Endothelial cell of umbilical vein (primary cell): ENCODE results near the gene NIPBL. TPM values are rescaled to one million over a fixed set of nuclear protein-coding genes. Genes with fewer than 3 reads are reported as not detected.

Experiments
- BruUV-seq: library from RNA; stranded (reverse); fragments of 400-500 nt; replicated peaks from 2 replicates; lab custom pipeline; 2021; lab: Mats Ljungman, UMichigan
- CTCF ChIA-PET: fragments of 300-600, 350-600 bp; sonication (Branson Sonifier 250); formaldehyde crosslinking; loops from one replicate; lab custom pipeline; 2021; ENCODE audit warnings: antibody characterized with exemption, inconsistent platforms; lab: Charles Lee
- POLR2A ChIA-PET: fragments of 300-600, 350-600 bp; sonication (Branson Sonifier 250); formaldehyde crosslinking; loops from one replicate; lab custom pipeline; 2021; ENCODE audit warnings: antibody characterized with exemption, inconsistent platforms; lab: Charles Lee
- DNase-seq: peaks from one replicate; pipeline ENCODE4 v3.0.0-alpha.2; 2011; ENCODE audit warnings: low read depth, low spot score
- FAIRE-seq: peaks from 2 replicates; lab custom pipeline; 2011; peaks lifted over from hg19 to GRCh38; lab: Jason Lieb, UNC
- H2AFZ ChIP-seq: 2 replicates; pipeline ENCODE4 v1.6.0; 2012; ENCODE audit warnings: low read depth, low read length, control low read depth, inconsistent platforms
- H3K27ac ChIP-seq: 2 replicates; pipeline ENCODE4 v1.5.1; 2011; ENCODE audit warnings: low read depth, mild to moderate bottlenecking, control low read depth, low read length, moderate library complexity; ENCODE audit not compliant: insufficient read depth
- H3K27me3 ChIP-seq, 2 experiments: 2 replicates each; pipeline versions ENCODE4 v1.6.0 to v1.6.1; 2011; ENCODE audit warnings: low read length in 2 of 2, mixed read lengths in 1 of 2; ENCODE audit not compliant: control insufficient read depth in 2 of 2, insufficient read depth in 2 of 2
- H3K36me3 ChIP-seq, 2 experiments: 2 replicates in 1 of 2; 3 replicates in 1 of 2; pipeline ENCODE4 v1.5.1; 2011; ENCODE audit warnings: low read length in 2 of 2, mild to moderate bottlenecking in 1 of 2, moderate library complexity in 1 of 2; ENCODE audit not compliant: control insufficient read depth in 2 of 2, insufficient read depth in 2 of 2; ENCODE audit errors: extremely low read depth in 1 of 2
- H3K4me1 ChIP-seq: 3 replicates; pipeline ENCODE4 v1.5.1; 2011; ENCODE audit warnings: mild to moderate bottlenecking, low read length; ENCODE audit not compliant: control insufficient read depth, insufficient read depth; ENCODE audit errors: extremely low read depth
- H3K4me2 ChIP-seq: 2 replicates; pipeline ENCODE4 v1.6.1; 2011; ENCODE audit warnings: low read length, control low read depth, mixed read lengths; ENCODE audit not compliant: insufficient read depth
- H3K4me3 ChIP-seq, 3 experiments: fragments of 200-600 bp in 1 of 3; sonication (generic), shearing (Covaris generic) in 1 of 3; replicated peaks in 1 of 3; 2 replicates each; pipeline ENCODE4 v1.5.1; 2011 to 2016; ENCODE audit warnings: control low read depth in 3 of 3, low read length in 3 of 3, mild to moderate bottlenecking in 2 of 3, inconsistent platforms in 1 of 3, low read depth in 1 of 3, moderate library complexity in 1 of 3; ENCODE audit not compliant: insufficient read depth in 1 of 3
- H3K79me2 ChIP-seq: 2 replicates; pipeline ENCODE4 v1.6.0; 2012; ENCODE audit warnings: low read length, inconsistent platforms; ENCODE audit not compliant: control insufficient read depth, insufficient read depth
- H3K9ac ChIP-seq: replicated peaks from 2 replicates; pipeline ENCODE3; 2011; ENCODE audit warnings: low read length, control low read depth; ENCODE audit not compliant: insufficient read depth; ENCODE audit errors: extremely low read depth
- H3K9me1 ChIP-seq: replicated peaks from 3 replicates; pipeline ENCODE4 v1.6.0; 2011; ENCODE audit warnings: mild to moderate bottlenecking, low read length; ENCODE audit not compliant: control insufficient read depth, insufficient read depth; ENCODE audit errors: extremely low read depth
- H3K9me3 ChIP-seq: replicated peaks from 2 replicates; pipeline ENCODE4 v1.5.1; 2012; ENCODE audit warnings: low read length, inconsistent platforms; ENCODE audit not compliant: control insufficient read depth, insufficient read depth
- H4K20me1 ChIP-seq: replicated peaks from 2 replicates; pipeline ENCODE3; 2011; ENCODE audit warnings: mild to moderate bottlenecking, low read length; ENCODE audit not compliant: control insufficient read depth, insufficient read depth; ENCODE audit errors: extremely low read depth
- CTCF ChIP-seq, 2 donors: IDR thresholded peaks; 1 replicate in 1 of 2; 2 replicates in 1 of 2; pipeline ENCODE4 v1.5.1; 2011; ENCODE audit warnings: low read length in 2 of 2, mild to moderate bottlenecking in 2 of 2, moderate library complexity in 2 of 2, control low read depth in 1 of 2, inconsistent platforms in 1 of 2, low read depth in 1 of 2; ENCODE audit not compliant: insufficient read depth in 1 of 2; ENCODE audit errors: extremely low read depth in 1 of 2
- EZH2 ChIP-seq: IDR thresholded peaks from 2 replicates; pipeline ENCODE4 v1.6.1; 2012; ENCODE audit warnings: borderline replicate concordance, low read depth, mild to moderate bottlenecking, moderate library complexity, low read length, inconsistent platforms; ENCODE audit not compliant: severe bottlenecking
- FOS ChIP-seq: IDR thresholded peaks from 2 replicates; pipeline ENCODE4 v1.6.1; 2011; ENCODE audit warnings: mild to moderate bottlenecking, low read length, moderate library complexity, borderline replicate concordance; ENCODE audit not compliant: insufficient read depth
- GATA2 ChIP-seq: IDR thresholded peaks from 2 replicates; pipeline ENCODE4 v1.7.0; 2011; ENCODE audit warnings: low read depth, mild to moderate bottlenecking, moderate library complexity, mixed read lengths, low read length; ENCODE audit not compliant: insufficient read length, insufficient read depth
- JUN ChIP-seq: IDR thresholded peaks from 2 replicates; pipeline ENCODE4 v1.6.1; 2011; ENCODE audit warnings: borderline replicate concordance, low read depth; ENCODE audit not compliant: insufficient read length, insufficient read depth
- MAX ChIP-seq: IDR thresholded peaks from 2 replicates; pipeline ENCODE4 v1.6.1; 2011; ENCODE audit not compliant: insufficient read depth, insufficient read length
- MYC ChIP-seq: IDR thresholded peaks from one replicate; pipeline ENCODE4 v1.6.1; 2011; ENCODE audit warnings: mild to moderate bottlenecking, low read depth, low read length
- POLR2A ChIP-seq: IDR thresholded peaks from 2 replicates; pipeline ENCODE4 v1.6.1; 2012; ENCODE audit warnings: low read depth, mild to moderate bottlenecking, control low read depth, low read length
- POLR2AphosphoS5 ChIP-seq: IDR thresholded peaks from 2 replicates; pipeline ENCODE4 v1.6.1; 2012; ENCODE audit warnings: low read depth, mild to moderate bottlenecking, control low read depth, low read length, moderate library complexity; ENCODE audit not compliant: insufficient read depth
- dilution Hi-C: fragments of 300-500 bp; cut with MboI; formaldehyde crosslinking; loops from one replicate; pipeline ENCODE4 v1.15.0; 2019; ENCODE audit warnings: low sequenced_read_pairs; ENCODE audit not compliant: extremely low pct_ligation_motif_present
- intact Hi-C: fragments of 100-400 bp; cut with micrococcal nuclease; formaldehyde crosslinking; loops from one replicate; pipeline ENCODE4 v1.10.0; 2022
- polyA plus RNA-seq, 4 experiments: library from polyadenylated mRNA; depleted of rRNA in 3 of 4; stranded (reverse) in 3 of 4; unstranded in 1 of 4; fragments of >200 nt; gene quantifications; 2 replicates each; pipeline versions ENCODE4 v1.2.1 to v1.2.3, GENCODE V29; 2011 to 2012; ENCODE audit warnings: missing spikeins in 1 of 4
- total RNA-seq: library from RNA; stranded (reverse); gene quantifications from 2 replicates; pipeline ENCODE4 v1.2.3, GENCODE V29; 2021

The NIPBL gene
- total and polyA plus RNA-seq, 2 donors (not counting 3 experiments of a cell fraction or from before 2014, with no cell fraction given): 15.5 to 50.7 TPM

DNA sequence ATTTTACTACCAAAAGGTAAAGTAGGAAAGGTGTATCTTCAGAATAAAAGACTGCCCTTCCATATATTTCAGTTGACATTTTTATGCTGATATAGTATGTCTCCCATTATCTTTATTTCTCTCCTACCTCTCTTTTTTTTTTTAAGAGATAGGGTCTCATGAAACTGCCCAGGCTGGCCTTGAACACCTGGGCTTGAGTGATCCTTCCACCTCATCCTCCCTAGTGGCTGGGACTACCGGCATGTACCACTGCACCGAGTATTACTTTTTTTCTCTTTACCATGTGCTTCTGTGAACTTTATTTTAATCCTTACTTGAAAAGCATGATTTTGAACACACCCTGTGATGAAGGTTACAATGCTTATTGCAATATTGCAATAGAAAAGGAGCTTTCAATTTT lies 42.7 kb downstream of the NIPBL start:
- no TSS peak for BruUV-seq
- H4K20me1 ChIP-seq: peaks cover 25% of the 10 kb centered on the region
- intact Hi-C loops: no loop called here
- dilution Hi-C loops: no loop called here
- no peak overlapping the region for H2AFZ ChIP-seq
- no peaks in the 10 kb centered on the region for H3K36me3 ChIP-seq
- H3K27ac ChIP-seq: no peak overlapping the region
- ChIA-PET CTCF (interaction anchor here (1.0 to 1.2 kb wide), 3 partner anchors 20 to 31 kb away, joined by 3 to 4 read pairs (median 3); no protein-coding TSS in a partner anchor), POLR2A (no interaction called here)
- H3K9ac ChIP-seq: no peak overlapping the region
- no peaks in the 10 kb centered on the region for H3K9me3 ChIP-seq
- DNase-seq: no peak
- H3K9me1 ChIP-seq: peaks cover 2% of the 10 kb centered on the region
- H3K4me3 ChIP-seq: no peak overlapping the region
- H3K4me1 ChIP-seq: no peaks in the 10 kb centered on the region
- no peak for TF ChIP-seq EZH2
- no peak for TF ChIP-seq GATA2
- TF ChIP-seq MAX: no peak
- no peak for TF ChIP-seq FOS
- TF ChIP-seq JUN: no peak
- TF ChIP-seq MYC: no peak
- no peak for TF ChIP-seq POLR2AphosphoS5
- no peak for TF ChIP-seq CTCF (IDR thresholded peaks at IDR 0.05; ENCODE audit: extremely low read depth in 1 of 2, insufficient read depth in 1 of 2, low read depth in 1 of 2, low read length in 2 of 2)
- TF ChIP-seq POLR2A: no peak
- no peaks in the 10 kb centered on the region for H3K27me3 ChIP-seq
- H3K79me2 ChIP-seq: peaks cover 75% of the 10 kb centered on the region
- no peak overlapping the region for H3K4me2 ChIP-seq
- FAIRE-seq: no peak
